GM21528 (cell line): ENCODE measurements around the gene LAMA5.

Source experiments
- ATAC-seq: cut with Tn5 transposase; IDR thresholded peaks from one replicate; pipeline ENCODE4 v1.9.1; 2021; ENCODE audit warnings: mild to moderate bottlenecking, moderate library complexity; ENCODE audit not compliant: unreplicated experiment, low FRiP score

LAMA5 gene

GRCh38 chr20:62274332-62274950 is 92.7 kb downstream of the LAMA5 start:
- no peak for ATAC-seq

GRCh38 chr20:62273416-62273815 is 93.7 kb downstream of the LAMA5 start:
- no peak for ATAC-seq

DNA sequence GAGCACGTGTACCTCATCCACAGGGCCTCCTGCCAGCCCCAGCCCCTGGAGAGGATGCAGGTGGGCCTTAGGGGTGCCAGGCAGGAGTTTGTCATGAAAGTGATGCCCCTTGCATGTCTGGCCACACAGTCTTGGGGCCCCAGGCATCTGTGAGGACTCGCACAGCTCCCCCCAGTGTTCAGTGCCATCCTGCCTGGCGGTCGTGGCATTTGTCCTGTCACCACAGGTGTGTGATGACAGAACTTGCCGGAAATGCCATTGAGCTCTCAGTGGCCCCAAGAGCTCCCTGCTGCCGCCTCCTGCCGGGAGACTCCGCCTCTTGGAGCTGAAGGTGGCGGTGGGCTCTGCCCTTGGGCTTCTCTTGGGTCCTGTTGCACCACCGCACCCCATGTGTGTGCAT is 94.9 kb downstream of the LAMA5 start:
- no peak for ATAC-seq

DNA sequence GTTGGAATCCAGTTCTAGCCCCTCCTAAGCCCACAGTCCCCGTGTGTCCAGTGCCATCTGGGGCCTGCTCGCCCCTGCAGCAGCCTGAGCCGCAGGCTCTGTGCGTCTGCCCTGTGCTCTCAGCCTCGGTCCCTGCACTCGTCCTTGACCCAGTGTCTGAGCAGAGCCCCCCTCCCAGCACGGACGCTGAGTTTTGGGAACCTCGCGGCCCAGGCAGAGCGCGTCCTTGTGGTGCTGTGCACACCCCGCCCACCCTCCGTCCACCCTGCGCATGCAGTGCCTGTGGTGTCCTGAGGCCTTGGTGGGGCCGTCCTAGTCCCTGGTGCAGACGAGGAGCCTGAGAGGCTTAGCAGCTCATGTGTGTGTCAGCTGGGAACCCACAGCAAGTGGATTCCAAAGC is 97.2 kb downstream of the LAMA5 start:
- no peak for ATAC-seq

DNA sequence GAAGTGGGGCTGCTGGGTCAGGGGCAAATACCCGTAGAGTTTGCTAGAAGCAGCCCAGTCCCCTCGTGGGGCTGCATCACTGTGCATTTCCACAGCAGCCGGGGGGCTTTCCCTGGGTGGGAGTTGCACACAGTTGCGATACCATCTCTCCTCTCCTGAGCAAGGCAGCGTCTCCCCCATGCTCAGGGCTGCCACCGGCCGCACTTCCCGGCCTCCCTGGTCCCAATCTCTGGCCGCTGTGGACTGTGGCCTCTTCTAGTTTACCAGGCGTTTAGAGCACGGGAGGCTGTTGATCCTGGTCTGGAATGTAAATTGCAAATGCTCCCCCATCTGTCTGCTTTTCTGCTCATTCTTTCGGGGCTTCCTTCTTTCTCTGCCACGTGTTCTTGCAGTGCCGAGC is 97.7 kb downstream of the LAMA5 start:
- ATAC-seq: no peak

DNA sequence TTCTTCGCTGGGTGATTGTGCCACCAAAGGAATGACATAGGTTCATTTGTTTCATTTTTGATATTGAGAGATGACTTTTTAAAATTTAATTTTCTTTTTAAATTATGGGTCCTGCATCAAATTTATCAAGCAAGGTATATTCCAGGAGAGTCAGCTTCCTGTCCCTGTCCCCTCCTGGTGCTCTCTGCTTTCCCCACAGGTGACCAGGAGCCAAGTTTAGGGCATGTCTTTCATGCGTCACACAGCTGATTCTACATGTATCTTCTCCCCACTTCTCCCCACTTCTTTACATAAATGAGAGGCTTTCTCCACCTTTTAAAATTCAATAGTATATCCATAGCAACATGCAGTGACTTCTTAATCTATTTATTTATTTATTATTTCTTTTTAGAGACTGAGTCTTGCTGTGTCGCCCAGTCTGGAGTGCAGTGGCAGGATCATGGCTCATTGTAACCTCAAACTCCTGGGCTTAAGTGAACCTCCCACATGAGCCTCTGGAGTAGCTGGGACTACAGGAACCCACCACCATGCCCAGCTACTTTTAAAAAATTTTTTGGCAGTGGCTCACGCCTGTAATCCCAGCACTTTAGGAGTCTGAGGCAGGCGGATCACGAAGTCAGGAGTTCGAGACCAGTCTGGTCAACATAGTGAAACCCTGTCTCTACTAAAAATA is 98.7 kb downstream of the LAMA5 start:
- ATAC-seq: no peak

DNA sequence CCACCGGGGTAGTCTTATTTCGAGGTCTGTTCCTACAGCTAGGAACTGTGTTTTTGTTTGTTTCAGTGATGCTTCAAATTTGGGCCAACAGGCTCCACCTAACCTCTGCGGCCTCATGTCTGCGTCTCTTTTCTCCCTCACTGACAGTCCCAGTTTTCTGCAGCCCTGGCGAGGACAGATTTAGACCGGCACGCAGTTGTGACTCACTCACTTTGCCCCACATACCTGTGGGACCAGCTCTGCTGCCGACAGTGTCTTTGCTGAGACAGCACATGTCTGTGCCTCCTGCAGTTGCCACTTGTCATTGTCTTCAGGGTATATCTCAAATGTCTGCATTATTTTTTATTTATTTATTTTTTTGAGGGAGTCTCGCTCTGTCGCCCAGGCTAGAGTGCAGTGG is 99.6 kb downstream of the LAMA5 start:
- no peak for ATAC-seq

- no peak for ATAC-seq
Observed at GRCh38 chr20:62266851-62267250, 100.3 kb downstream of the LAMA5 start.

DNA sequence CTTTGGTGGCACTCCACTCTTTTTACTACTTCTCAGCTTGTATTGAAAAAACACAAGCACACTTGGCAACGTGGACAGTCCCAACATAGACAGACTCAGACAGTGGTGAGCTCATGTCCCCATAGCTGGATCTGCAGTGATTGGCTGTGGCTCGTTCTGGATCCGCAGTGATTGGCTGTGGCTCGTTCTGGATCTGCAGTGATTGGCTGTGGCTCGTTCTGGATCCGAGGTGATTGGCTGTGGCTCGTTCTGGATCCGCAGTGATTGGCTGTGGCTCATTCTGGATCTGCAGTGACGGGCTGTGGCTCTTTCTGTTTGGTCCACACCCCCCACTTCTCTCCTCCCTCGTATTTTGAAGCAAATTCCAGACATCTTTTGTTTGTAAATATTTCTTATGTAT is 100.8 kb downstream of the LAMA5 start:
- no peak for ATAC-seq

GRCh38 chr20:62265365-62265764 is 101.7 kb downstream of the LAMA5 start:
- ATAC-seq: no peak

GRCh38 chr20:62263396-62263795 is 103.7 kb downstream of the LAMA5 start:
- ATAC-seq: no peak

DNA sequence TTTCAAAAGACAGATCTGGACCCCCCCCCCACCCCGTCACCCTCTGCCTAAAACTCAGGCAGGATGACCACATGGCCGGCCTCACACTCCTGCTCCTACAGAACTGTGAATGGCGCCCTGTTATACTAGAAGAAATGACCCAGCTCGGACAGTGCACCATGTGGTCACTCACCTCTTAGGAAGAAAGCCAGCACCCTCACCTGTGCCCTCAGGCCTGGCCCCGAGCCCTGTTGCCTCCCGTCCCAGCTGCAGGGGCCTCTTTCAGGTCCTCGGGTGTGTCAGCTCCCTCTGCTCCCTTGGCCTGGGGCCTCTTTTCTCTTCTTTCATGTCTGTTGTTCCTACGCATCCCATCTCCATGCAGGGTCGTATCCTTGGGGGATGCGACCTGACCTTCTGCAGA is 105.0 kb downstream of the LAMA5 start:
- ATAC-seq: no peak

GRCh38 chr20:62259294-62259565 is 107.9 kb downstream of the LAMA5 start:
- ATAC-seq: no peak
